Left lung (tissue), 10 donors: ENCODE data around the gene SERPINA9. TPM values are rescaled to one million over a fixed set of nuclear protein-coding genes. Genes with fewer than 3 reads are reported as not detected.

Experiments
- ATAC-seq: fragments of 200-7000 bp; cut with Tn5 transposase; one replicate; pipeline ENCODE4 v1.9.1; 2020; ENCODE audit warnings: moderate library complexity
- DNase-seq, 4 donors: peaks; one replicate each; pipeline ENCODE4 v3.0.0-alpha.2; 2013 to 2020
- H3K27ac ChIP-seq, 2 donors: fragments of 200-600 bp; sonication (generic) in 1 of 2; one replicate each; pipeline versions ENCODE4 v1.5.0 to v1.8.0; 2020 to 2021
- H3K27me3 ChIP-seq, 2 donors: fragments of 200-600 bp; sonication (generic) in 1 of 2; one replicate each; pipeline versions ENCODE4 v1.5.0 to v1.8.0; 2020 to 2021
- H3K36me3 ChIP-seq, 2 donors: fragments of 200-600 bp; sonication (generic) in 1 of 2; one replicate each; pipeline versions ENCODE4 v1.5.0 to v1.8.0; 2020 to 2021
- H3K4me1 ChIP-seq, 2 donors: fragments of 200-600 bp; one replicate each; pipeline ENCODE4 v1.8.0; 2021
- H3K4me3 ChIP-seq, 2 donors: fragments of 200-600 bp; sonication (generic) in 1 of 2; one replicate each; pipeline versions ENCODE4 v1.5.0 to v1.8.0; 2020 to 2021; ENCODE audit warnings: mild to moderate bottlenecking in 1 of 2
- H3K9me3 ChIP-seq, 2 donors: fragments of 200-600 bp; sonication (generic) in 1 of 2; one replicate each; pipeline versions ENCODE4 v1.5.0 to v1.8.0; 2020 to 2021
- CTCF ChIP-seq, 2 donors: fragments of 200-600 bp; sonication (generic) in 1 of 2; IDR thresholded peaks; one replicate each; pipeline versions ENCODE4 v1.5.0 to v1.8.0; 2021; ENCODE audit warnings: antibody characterized with exemption in 2 of 2
- intact Hi-C, 2 donors: fragments of 100-400 bp; cut with DNase I; formaldehyde crosslinking; loops; one replicate each; pipeline versions ENCODE4 v1.11.2 to v1.14.2; 2022
- polyA plus RNA-seq, 6 donors: library from polyadenylated mRNA; unstranded; fragments of 120-200 nt; gene quantifications; one replicate each; pipeline ENCODE4 v1.2.1, GENCODE V29; 2013; ENCODE audit not compliant: insufficient read length in 6 of 6
- total RNA-seq, 2 donors: library from RNA; stranded (reverse); fragmentation: NEBNext Ultra II Directional; extraction: Animal tissue kit (Norgen Biotek cat#: 25700); gene quantifications; one replicate each; pipeline ENCODE4 v1.2.1, GENCODE V29; 2021
- donor health status: DM: no; HTN: yes; CAD: no.
- donor health status: DM: no; HTN: no; CAD: no.

The SERPINA9 gene
- total and polyA plus RNA-seq, 8 donors = not detected

- DNase-seq (no peak), ATAC-seq (no peak)
- no peaks in the 10 kb centered on the region for H3K4me1 ChIP-seq
- H3K4me3 ChIP-seq = no peak overlapping the region
- H3K27me3 ChIP-seq = peaks cover 0 to 4% of the 10 kb centered on the region in 2 donors
- intact Hi-C loops = no loop called here
- TF ChIP-seq CTCF (IDR thresholded peaks at IDR 0.05) = no peak
- H3K27ac ChIP-seq = no peak overlapping the region
- H3K9me3 ChIP-seq = peaks cover 0 to 6% of the 10 kb centered on the region in 2 donors
- H3K36me3 ChIP-seq = no peaks in the 10 kb centered on the region
Observed at GRCh38 chr14:94470311-94470710, 5.7 kb downstream of the SERPINA9 start.

GRCh38 chr14:94469261-94469660 is 6.7 kb downstream of the SERPINA9 start:
- H3K9me3 ChIP-seq = peaks cover 0 to 16% of the 10 kb centered on the region in 2 donors
- no peaks in the 10 kb centered on the region for H3K4me1 ChIP-seq
- ATAC-seq = no peak
- H3K27me3 ChIP-seq = peaks cover 0 to 4% of the 10 kb centered on the region in 2 donors
- H3K4me3 ChIP-seq = no peak overlapping the region
- no peak overlapping the region for H3K27ac ChIP-seq
- no peak for DNase-seq
- TF ChIP-seq CTCF (IDR thresholded peaks at IDR 0.05) = no peak
- intact Hi-C loops = no loop called here
- H3K36me3 ChIP-seq = no peaks in the 10 kb centered on the region

GRCh38 chr14:94467728-94468520 is 8.1 kb downstream of the SERPINA9 start:
- DNase-seq (no peak), ATAC-seq (no peak)
- peaks cover 0 to 20% of the 10 kb centered on the region in 2 donors for H3K9me3 ChIP-seq
- H3K27me3 ChIP-seq = peaks cover 0 to 2% of the 10 kb centered on the region in 2 donors
- no peaks in the 10 kb centered on the region for H3K36me3 ChIP-seq
- H3K4me1 ChIP-seq = no peaks in the 10 kb centered on the region
- H3K4me3 ChIP-seq = no peak overlapping the region
- TF ChIP-seq CTCF (IDR thresholded peaks at IDR 0.05) = no peak
- intact Hi-C loops = no loop called here
- no peak overlapping the region for H3K27ac ChIP-seq

GRCh38 chr14:94466706-94467370 is 9.2 kb downstream of the SERPINA9 start:
- no peaks in the 10 kb centered on the region for H3K4me1 ChIP-seq
- ATAC-seq (no peak), DNase-seq (no peak)
- no peak overlapping the region for H3K27ac ChIP-seq
- no peaks in the 10 kb centered on the region for H3K27me3 ChIP-seq
- H3K4me3 ChIP-seq = no peak overlapping the region
- no peak for TF ChIP-seq CTCF (IDR thresholded peaks at IDR 0.05)
- no peaks in the 10 kb centered on the region for H3K36me3 ChIP-seq
- peaks cover 0 to 20% of the 10 kb centered on the region in 2 donors for H3K9me3 ChIP-seq
- intact Hi-C loops = no loop called here

- Histone ChIP-seq H3K27ac (no peak overlapping the region), H3K9me3 (peaks cover 0 to 20% of the 10 kb centered on the region in 2 donors), H3K27me3 (no peaks in the 10 kb centered on the region), H3K4me3 (no peak overlapping the region), H3K4me1 (no peaks in the 10 kb centered on the region), H3K36me3 (no peaks in the 10 kb centered on the region)
- ATAC-seq (no peak), DNase-seq (no peak)
- TF ChIP-seq CTCF (IDR thresholded peaks at IDR 0.05) = no peak
- intact Hi-C loops = no loop called here
Observed at GRCh38 chr14:94465042-94465441, 11.0 kb downstream of the SERPINA9 start.
